ENCODE measurements around the gene ARHGAP12.

The ARHGAP12 gene

GRCh38 chr10:31936086-31936485 is 7.5 kb upstream of the ARHGAP12 start:
- H3K9me3 ChIP-seq (ENCODE audit: insufficient read depth, low read depth, low read length) = no peaks in the 10 kb centered on the region
- no peak overlapping the region for H3K4me3 ChIP-seq (ENCODE audit: low read length, poor library complexity, severe bottlenecking)
- no peak overlapping the region for H3K9ac ChIP-seq (ENCODE audit: low read depth, low read length, poor library complexity, severe bottlenecking)
- no peak overlapping the region for H2AFZ ChIP-seq (ENCODE audit: low read length)
- TF ChIP-seq EZH2phosphoT487 (IDR thresholded peaks at IDR 0.05; ENCODE audit: borderline replicate concordance) (no peak), CTCF (conservative IDR thresholded peaks at IDR 0.05; ENCODE audit: low read length) (no peak)
- H3K4me2 ChIP-seq (ENCODE audit: low read depth, low read length, poor library complexity, severe bottlenecking) = no peak overlapping the region
- no peaks in the 10 kb centered on the region for H3K27me3 ChIP-seq (ENCODE audit: insufficient read depth, low read length, poor library complexity, severe bottlenecking)
- H3K36me3 ChIP-seq (ENCODE audit: insufficient read depth, low read length) = no peaks in the 10 kb centered on the region
- H3K4me1 ChIP-seq (ENCODE audit: insufficient read depth, low read length, poor library complexity, severe bottlenecking) = no peaks in the 10 kb centered on the region
- H3K79me2 ChIP-seq (ENCODE audit: insufficient read depth, low read length) = no peaks in the 10 kb centered on the region
- no peaks in the 10 kb centered on the region for H3K9me2 ChIP-seq (replicated peaks; ENCODE audit: low read depth, low read length)
- H4K20me1 ChIP-seq (ENCODE audit: insufficient read depth, low read length, poor library complexity, severe bottlenecking) = no peaks in the 10 kb centered on the region
- H3F3A ChIP-seq (ENCODE audit: low read depth) = no peaks in the 10 kb centered on the region

- Histone ChIP-seq H2AFZ (ENCODE audit: low read length) (no peak overlapping the region), H3K27me3 (ENCODE audit: insufficient read depth, low read length, poor library complexity, severe bottlenecking) (no peaks in the 10 kb centered on the region), H3K4me3 (ENCODE audit: low read length, poor library complexity, severe bottlenecking) (no peak overlapping the region), H3K9me3 (ENCODE audit: insufficient read depth, low read depth, low read length) (no peaks in the 10 kb centered on the region), H3K9me2 (replicated peaks; ENCODE audit: low read depth, low read length) (no peaks in the 10 kb centered on the region), H3K4me1 (ENCODE audit: insufficient read depth, low read length, poor library complexity, severe bottlenecking) (no peaks in the 10 kb centered on the region), H3K9ac (ENCODE audit: low read depth, low read length, poor library complexity, severe bottlenecking) (no peak overlapping the region), H4K20me1 (ENCODE audit: insufficient read depth, low read length, poor library complexity, severe bottlenecking) (no peaks in the 10 kb centered on the region), H3K36me3 (ENCODE audit: insufficient read depth, low read length) (no peaks in the 10 kb centered on the region), H3F3A (ENCODE audit: low read depth) (0 out of 2 replicates have a peak, but pooled peaks cover under 1% of the 10 kb centered on the region), H3K4me2 (ENCODE audit: low read depth, low read length, poor library complexity, severe bottlenecking) (no peak overlapping the region), H3K79me2 (ENCODE audit: insufficient read depth, low read length) (no peaks in the 10 kb centered on the region)
- no peak for TF ChIP-seq EZH2phosphoT487 (IDR thresholded peaks at IDR 0.05; ENCODE audit: borderline replicate concordance)
- no peak for TF ChIP-seq CTCF (conservative IDR thresholded peaks at IDR 0.05; ENCODE audit: low read length)
Measured at GRCh38 chr10:31935678-31936077, 7.0 kb upstream of the ARHGAP12 start.

- Histone ChIP-seq H4K20me1 (ENCODE audit: insufficient read depth, low read length, poor library complexity, severe bottlenecking) (no peaks in the 10 kb centered on the region), H3K4me2 (ENCODE audit: low read depth, low read length, poor library complexity, severe bottlenecking) (no peak overlapping the region), H3K27me3 (ENCODE audit: insufficient read depth, low read length, poor library complexity, severe bottlenecking) (no peaks in the 10 kb centered on the region), H3K4me1 (ENCODE audit: insufficient read depth, low read length, poor library complexity, severe bottlenecking) (peaks cover 18% of the 10 kb centered on the region), H3K36me3 (ENCODE audit: insufficient read depth, low read length) (no peaks in the 10 kb centered on the region), H3K9me2 (replicated peaks; ENCODE audit: low read depth, low read length) (no peaks in the 10 kb centered on the region), H3K79me2 (ENCODE audit: insufficient read depth, low read length) (peaks cover 2% of the 10 kb centered on the region; the same call in 1 of the 2 replicates), H3K4me3 (ENCODE audit: low read length, poor library complexity, severe bottlenecking) (no peak overlapping the region), H3F3A (ENCODE audit: low read depth) (peaks cover 7% of the 10 kb centered on the region; the same call in 1 of the 2 replicates), H3K9ac (ENCODE audit: low read depth, low read length, poor library complexity, severe bottlenecking) (no peak overlapping the region), H2AFZ (ENCODE audit: low read length) (no peak overlapping the region), H3K9me3 (ENCODE audit: insufficient read depth, low read depth, low read length) (no peaks in the 10 kb centered on the region)
- TF ChIP-seq CTCF (conservative IDR thresholded peaks at IDR 0.05; ENCODE audit: low read length) (no peak), EZH2phosphoT487 (IDR thresholded peaks at IDR 0.05; ENCODE audit: borderline replicate concordance) (no peak)
Measured at GRCh38 chr10:31932838-31933237, 4.2 kb upstream of the ARHGAP12 start.

Data from Loucy (cell line).